ENCODE data around the gene VPS51.

Gene VPS51

DNA sequence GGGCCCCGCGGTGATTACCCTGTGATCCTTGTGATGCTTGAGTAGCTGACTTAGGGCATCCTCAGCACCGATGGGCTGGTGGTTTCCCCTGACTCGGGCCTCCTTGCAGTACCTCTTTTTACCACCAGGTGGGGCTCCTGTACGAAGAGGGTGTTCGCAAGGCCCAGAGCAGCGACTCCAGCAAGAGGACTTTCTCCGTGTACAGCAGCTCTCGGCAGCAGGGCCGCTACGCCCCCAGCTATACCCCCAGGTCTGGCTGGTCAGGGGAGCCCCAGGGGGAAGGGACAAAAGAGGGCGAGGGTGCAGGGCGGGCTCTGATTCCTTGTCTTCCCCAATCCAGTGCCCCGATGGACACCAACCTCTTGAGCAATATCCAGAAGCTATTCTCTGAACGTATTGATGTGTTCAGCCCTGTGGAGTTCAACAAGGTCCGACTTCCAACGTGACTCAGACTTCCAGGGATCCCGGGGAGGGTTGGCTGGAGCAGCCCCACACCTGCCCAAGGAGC is 14.4 kb downstream of the VPS51 start:
- H3K56ac ChIP-seq (ENCODE audit: low read length) = no peak overlapping the region
- H3K4me3 ChIP-seq (ENCODE audit: low read length) = no peak overlapping the region
- no peak overlapping the region for H3K27ac ChIP-seq (ENCODE audit: low read depth, low read length)

GRCh38 chr11:65111159-65111743 is 15.2 kb downstream of the VPS51 start:
- no peak overlapping the region for H3K9ac ChIP-seq (ENCODE audit: low read length)
- H3K79me2 ChIP-seq (ENCODE audit: control insufficient read depth, insufficient read depth, low read length) = peaks cover under 1% of the 10 kb centered on the region
- no peak overlapping the region for H4K8ac ChIP-seq (ENCODE audit: low read depth, low read length)
- H3K56ac ChIP-seq (ENCODE audit: low read length) = no peak overlapping the region
- no CpG with 5 or more reads among the region's 31 CpGs for WGBS (ENCODE audit: extremely low coverage, insufficient coverage, low lambda C conversion rate)
- no peak for DNase-seq
- no peak overlapping the region for H2BK15ac ChIP-seq (replicated peaks; ENCODE audit: low read depth)
- H2BK5ac ChIP-seq (ENCODE audit: low read length) = no peak overlapping the region
- no peak overlapping the region for H3K23ac ChIP-seq (ENCODE audit: low read length)
- H4K5ac ChIP-seq (ENCODE audit: low read length) = no peak overlapping the region
- no peak overlapping the region for H3K4ac ChIP-seq (ENCODE audit: low read depth, low read length)
- no peaks in the 10 kb centered on the region for H3K36me3 ChIP-seq (ENCODE audit: control insufficient read depth, insufficient read depth, low read length)
- H3K27me3 ChIP-seq (ENCODE audit: insufficient read depth, low read length, poor library complexity) = no peaks in the 10 kb centered on the region
- no peak overlapping the region for H3K4me3 ChIP-seq (ENCODE audit: low read length)
- peaks cover 3% of the 10 kb centered on the region for H3K79me1 ChIP-seq (ENCODE audit: low read length)
- no peak overlapping the region for H2AK5ac ChIP-seq (ENCODE audit: low read length)
- H2BK120ac ChIP-seq (ENCODE audit: low read depth, low read length) = no peak overlapping the region
- H3K4me1 ChIP-seq (ENCODE audit: control insufficient read depth, low read depth, low read length) = peaks cover 3% of the 10 kb centered on the region
- no peak overlapping the region for H3K27ac ChIP-seq (ENCODE audit: low read depth, low read length)
- H3K18ac ChIP-seq (ENCODE audit: low read length) = no peak overlapping the region
- H3K4me2 ChIP-seq (ENCODE audit: low read length) = no peak overlapping the region

More for the DNA sequence above, 14.4 kb downstream of the VPS51 start:
- H2AK5ac ChIP-seq (ENCODE audit: low read length) = no peak overlapping the region
- no peak overlapping the region for H2BK120ac ChIP-seq (ENCODE audit: low read depth, low read length)
- no peak overlapping the region for H4K5ac ChIP-seq (ENCODE audit: low read length)
- H3K9ac ChIP-seq (ENCODE audit: low read length) = no peak overlapping the region
- no CpG with 5 or more reads among the region's 18 CpGs for WGBS (ENCODE audit: extremely low coverage, insufficient coverage, low lambda C conversion rate)
- no peak overlapping the region for H3K4me2 ChIP-seq (ENCODE audit: low read length)
- no peak overlapping the region for H3K18ac ChIP-seq (ENCODE audit: low read length)
- H3K36me3 ChIP-seq (ENCODE audit: control insufficient read depth, insufficient read depth, low read length) = no peaks in the 10 kb centered on the region
- H3K23ac ChIP-seq (ENCODE audit: low read length) = no peak overlapping the region
- H2BK5ac ChIP-seq (ENCODE audit: low read length) = no peak overlapping the region
- H3K79me2 ChIP-seq (ENCODE audit: control insufficient read depth, insufficient read depth, low read length) = no peaks in the 10 kb centered on the region
- no peak overlapping the region for H3K4ac ChIP-seq (ENCODE audit: low read depth, low read length)
- H3K79me1 ChIP-seq (ENCODE audit: low read length) = no peaks in the 10 kb centered on the region
- H2BK15ac ChIP-seq (replicated peaks; ENCODE audit: low read depth) = no peak overlapping the region
- H3K27me3 ChIP-seq (ENCODE audit: insufficient read depth, low read length, poor library complexity) = no peaks in the 10 kb centered on the region
- peak; percentile 88 for DNase-seq
- H3K4me1 ChIP-seq (ENCODE audit: control insufficient read depth, low read depth, low read length) = peaks cover 3% of the 10 kb centered on the region
- H4K8ac ChIP-seq (ENCODE audit: low read depth, low read length) = no peak overlapping the region

DNA sequence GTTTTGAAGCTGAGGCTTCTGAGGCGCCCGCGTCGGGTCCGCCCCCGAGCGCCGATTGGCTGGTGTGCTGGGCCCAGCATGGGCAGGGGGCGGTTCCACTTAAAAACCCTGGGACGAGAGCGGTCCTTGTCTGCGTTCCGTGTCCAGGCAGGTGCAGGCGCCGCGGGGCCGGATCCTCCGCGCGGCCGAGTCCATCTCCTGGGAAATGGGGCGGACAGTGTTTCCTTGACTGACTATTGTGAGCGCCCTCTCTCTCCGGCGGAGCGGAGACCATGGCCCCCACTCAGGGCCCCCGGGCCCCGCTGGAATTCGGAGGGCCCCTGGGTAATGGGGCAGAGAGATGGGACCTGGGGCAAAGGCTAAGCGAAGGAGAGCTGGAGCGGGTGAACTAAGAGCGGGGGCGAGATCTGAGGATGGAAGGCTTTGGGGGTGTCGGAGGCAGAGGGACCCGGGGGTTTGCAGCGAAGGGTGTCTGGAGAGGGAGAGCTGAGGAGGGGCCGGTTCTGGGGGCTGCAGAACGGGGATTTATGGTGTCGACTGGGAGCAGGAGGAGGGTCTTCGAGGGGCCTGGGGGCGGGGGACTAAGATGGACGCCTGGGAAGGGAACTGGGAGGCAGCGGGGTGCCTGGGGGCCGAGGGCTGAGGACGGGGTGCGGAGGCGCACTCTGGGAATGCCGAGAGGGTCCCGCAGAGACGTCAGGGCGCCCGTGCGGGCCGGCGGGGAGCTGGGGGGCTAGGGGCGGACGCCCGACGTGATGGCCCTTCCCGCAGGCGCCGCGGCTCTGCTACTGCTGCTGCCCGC is 15.9 kb downstream of the VPS51 start, which contains the start of gene TM7SF2:
Gene TM7SF2 (plus strand): TSS at position 129 of the 802 bp plus-strand sequence. CDS start 144 bp downstream, at position 273.
- H2AK5ac ChIP-seq (ENCODE audit: low read length) = no peak within 1 kb of the TSS
- peaks cover 3% of the 10 kb centered on the region for H3K4me1 ChIP-seq (ENCODE audit: control insufficient read depth, low read depth, low read length)
- H3K79me2 ChIP-seq (ENCODE audit: control insufficient read depth, insufficient read depth, low read length) = peaks cover 6% of the 10 kb centered on the region
- no peak within 1 kb of the TSS for H4K8ac ChIP-seq (ENCODE audit: low read depth, low read length)
- no peak within 1 kb of the TSS for H2BK120ac ChIP-seq (ENCODE audit: low read depth, low read length)
- peak within 1 kb of the TSS; percentile 88 for H3K4me2 ChIP-seq (ENCODE audit: low read length)
- peaks cover 8% of the 10 kb centered on the region for H3K79me1 ChIP-seq (ENCODE audit: low read length)
- peak within 1 kb of the TSS; percentile 63 for H3K27ac ChIP-seq (ENCODE audit: low read depth, low read length)
- DNase-seq = peak; percentile 97
- H3K23ac ChIP-seq (ENCODE audit: low read length) = no peak within 1 kb of the TSS
- no peaks in the 10 kb centered on the region for H3K36me3 ChIP-seq (ENCODE audit: control insufficient read depth, insufficient read depth, low read length)
- H3K27me3 ChIP-seq (ENCODE audit: insufficient read depth, low read length, poor library complexity) = no peaks in the 10 kb centered on the region
- H4K5ac ChIP-seq (ENCODE audit: low read length) = no peak within 1 kb of the TSS
- no peak within 1 kb of the TSS for H2BK5ac ChIP-seq (ENCODE audit: low read length)
- WGBS (ENCODE audit: extremely low coverage, insufficient coverage, low lambda C conversion rate) = no CpG with 5 or more reads among the region's 64 CpGs
- H3K56ac ChIP-seq (ENCODE audit: low read length) = peak within 1 kb of the TSS; percentile 69
- H3K4me3 ChIP-seq (ENCODE audit: low read length) = peak within 1 kb of the TSS; percentile 55
- H2BK15ac ChIP-seq (replicated peaks; ENCODE audit: low read depth) = no peak within 1 kb of the TSS
- H3K9ac ChIP-seq (ENCODE audit: low read length) = peak within 1 kb of the TSS; percentile 81
- H3K4ac ChIP-seq (ENCODE audit: low read depth, low read length) = peak within 1 kb of the TSS; percentile 49
- peak within 1 kb of the TSS; percentile 22 for H3K18ac ChIP-seq (ENCODE audit: low read length)

DNA sequence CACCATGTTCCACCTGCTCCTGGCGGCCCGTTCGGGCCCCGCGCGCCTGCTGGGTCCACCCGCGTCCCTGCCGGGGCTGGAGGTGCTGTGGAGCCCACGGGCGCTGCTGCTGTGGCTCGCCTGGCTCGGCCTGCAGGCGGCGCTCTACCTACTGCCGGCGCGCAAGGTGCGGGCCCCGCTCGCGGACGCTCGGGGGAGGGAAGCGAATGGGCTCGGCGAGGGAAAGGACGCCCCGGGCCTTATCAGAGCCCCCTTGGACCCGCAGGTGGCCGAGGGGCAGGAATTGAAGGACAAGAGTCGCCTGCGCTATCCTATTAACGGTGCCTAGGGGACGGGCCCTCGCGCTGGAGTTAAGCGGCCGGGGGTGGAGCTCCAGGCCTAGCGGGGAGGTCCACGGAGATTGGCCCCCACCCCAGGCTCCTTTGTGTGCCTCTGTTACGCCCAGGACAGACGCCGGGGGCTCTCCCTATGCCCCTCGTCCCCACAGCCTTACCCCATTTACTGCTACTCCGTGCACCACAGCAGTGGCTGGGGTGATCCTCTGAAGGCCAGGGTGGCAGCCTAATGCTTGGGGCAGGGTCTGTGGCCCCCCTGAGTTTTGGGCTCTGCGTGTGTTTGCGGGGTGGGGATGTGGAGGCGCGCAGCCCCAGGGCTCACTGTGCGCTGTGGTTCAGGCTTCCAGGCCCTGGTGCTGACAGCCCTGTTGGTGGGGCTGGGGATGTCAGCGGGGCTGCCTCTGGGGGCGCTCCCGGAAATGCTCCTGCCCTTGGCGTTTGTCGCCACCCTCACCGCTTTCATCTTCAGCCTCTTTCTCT is 16.7 kb downstream of the VPS51 start:
- peak overlapping the region; percentile 81 for H3K9ac ChIP-seq (ENCODE audit: low read length)
- H3K56ac ChIP-seq (ENCODE audit: low read length) = peak overlapping the region; percentile 69
- no peak overlapping the region for H2BK15ac ChIP-seq (replicated peaks; ENCODE audit: low read depth)
- no peak overlapping the region for H3K4me3 ChIP-seq (ENCODE audit: low read length)
- no peak overlapping the region for H2BK120ac ChIP-seq (ENCODE audit: low read depth, low read length)
- peak overlapping the region; percentile 88 for H3K4me2 ChIP-seq (ENCODE audit: low read length)
- H3K18ac ChIP-seq (ENCODE audit: low read length) = peak overlapping the region; percentile 22
- no peak overlapping the region for H2AK5ac ChIP-seq (ENCODE audit: low read length)
- peak overlapping the region; percentile 63 for H3K27ac ChIP-seq (ENCODE audit: low read depth, low read length)
- H2BK5ac ChIP-seq (ENCODE audit: low read length) = no peak overlapping the region
- peaks cover 8% of the 10 kb centered on the region for H3K79me1 ChIP-seq (ENCODE audit: low read length)
- peaks cover 6% of the 10 kb centered on the region for H3K79me2 ChIP-seq (ENCODE audit: control insufficient read depth, insufficient read depth, low read length)
- no peaks in the 10 kb centered on the region for H3K27me3 ChIP-seq (ENCODE audit: insufficient read depth, low read length, poor library complexity)
- no peak overlapping the region for H4K8ac ChIP-seq (ENCODE audit: low read depth, low read length)
- peak overlapping the region; percentile 55 for H3K23ac ChIP-seq (ENCODE audit: low read length)
- no CpG with 5 or more reads among the region's 57 CpGs for WGBS (ENCODE audit: extremely low coverage, insufficient coverage, low lambda C conversion rate)
- H3K4ac ChIP-seq (ENCODE audit: low read depth, low read length) = peak overlapping the region; percentile 49
- peaks cover 3% of the 10 kb centered on the region for H3K4me1 ChIP-seq (ENCODE audit: control insufficient read depth, low read depth, low read length)
- peak; percentile 65 for DNase-seq
- no peak overlapping the region for H4K5ac ChIP-seq (ENCODE audit: low read length)
- H3K36me3 ChIP-seq (ENCODE audit: control insufficient read depth, insufficient read depth, low read length) = no peaks in the 10 kb centered on the region

DNA sequence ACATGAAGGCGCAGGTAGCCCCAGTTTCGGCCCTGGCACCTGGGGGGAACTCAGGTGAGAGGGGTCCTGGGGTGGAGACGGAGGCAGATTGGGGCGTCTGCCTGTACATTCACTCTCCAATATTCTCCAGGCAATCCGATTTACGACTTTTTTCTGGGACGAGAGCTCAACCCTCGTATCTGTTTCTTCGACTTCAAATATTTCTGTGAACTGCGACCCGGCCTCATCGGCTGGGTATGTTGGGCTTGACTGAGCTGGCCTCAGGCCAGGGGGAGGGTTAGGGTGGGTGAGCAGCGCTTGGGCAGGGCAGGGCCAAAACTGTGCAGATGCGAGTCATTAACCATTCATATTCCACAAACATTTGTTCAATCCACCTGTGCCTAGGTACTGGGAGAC is 17.3 kb downstream of the VPS51 start:
- Histone ChIP-seq H3K4ac (ENCODE audit: low read depth, low read length) (no peak overlapping the region), H3K9ac (ENCODE audit: low read length) (peak overlapping the region; percentile 34), H3K4me2 (ENCODE audit: low read length) (no peak overlapping the region), H4K8ac (ENCODE audit: low read depth, low read length) (no peak overlapping the region), H3K23ac (ENCODE audit: low read length) (no peak overlapping the region), H3K27ac (ENCODE audit: low read depth, low read length) (no peak overlapping the region), H3K36me3 (ENCODE audit: control insufficient read depth, insufficient read depth, low read length) (no peaks in the 10 kb centered on the region), H2BK120ac (ENCODE audit: low read depth, low read length) (no peak overlapping the region), H3K27me3 (ENCODE audit: insufficient read depth, low read length, poor library complexity) (no peaks in the 10 kb centered on the region), H2BK5ac (ENCODE audit: low read length) (no peak overlapping the region), H3K79me1 (ENCODE audit: low read length) (peaks cover 8% of the 10 kb centered on the region), H3K4me1 (ENCODE audit: control insufficient read depth, low read depth, low read length) (peaks cover 3% of the 10 kb centered on the region), H2AK5ac (ENCODE audit: low read length) (no peak overlapping the region), H3K56ac (ENCODE audit: low read length) (peak overlapping the region; percentile 49), H3K79me2 (ENCODE audit: control insufficient read depth, insufficient read depth, low read length) (peaks cover 6% of the 10 kb centered on the region), H2BK15ac (replicated peaks; ENCODE audit: low read depth) (no peak overlapping the region), H3K4me3 (ENCODE audit: low read length) (no peak overlapping the region), H3K18ac (ENCODE audit: low read length) (no peak overlapping the region), H4K5ac (ENCODE audit: low read length) (no peak overlapping the region)
- DNase-seq = no peak
- WGBS (ENCODE audit: extremely low coverage, insufficient coverage, low lambda C conversion rate) = no CpG with 5 or more reads among the region's 14 CpGs

Measured in mesendoderm (in vitro differentiated cells).